Loucy (cell line): ENCODE measurements around the gene CCM2L.

Experiments used
- H2AFZ ChIP-seq: fragments of 200-600 bp; sonication (generic); 2 replicates; pipeline ENCODE4 v1.6.0; 2016; ENCODE audit warnings: antibody characterized with exemption, mild to moderate bottlenecking, low read length, moderate library complexity
- H3F3A ChIP-seq: fragments of 200-600 bp; 2 replicates; pipeline ENCODE4 v1.6.0; 2016; ENCODE audit warnings: antibody characterized with exemption, low read depth, mild to moderate bottlenecking
- H3K27me3 ChIP-seq: fragments of 200-600 bp; sonication (generic); 2 replicates; pipeline ENCODE4 v1.6.1; 2014; ENCODE audit warnings: low read length, mild to moderate bottlenecking; ENCODE audit not compliant: insufficient read depth, poor library complexity, severe bottlenecking
- H3K36me3 ChIP-seq: fragments of 200-600 bp; sonication (generic); 2 replicates; pipeline ENCODE4 v1.6.1; 2016; ENCODE audit warnings: low read length; ENCODE audit not compliant: insufficient read depth
- H3K4me1 ChIP-seq: fragments of 200-600 bp; sonication (generic); 2 replicates; pipeline ENCODE4 v1.5.1; 2014; ENCODE audit warnings: low read length, mild to moderate bottlenecking; ENCODE audit not compliant: insufficient read depth, poor library complexity, severe bottlenecking
- H3K4me2 ChIP-seq: fragments of 200-600 bp; sonication (generic); 2 replicates; pipeline ENCODE4 v1.6.0; 2014; ENCODE audit warnings: antibody characterized with exemption, low read length, low read depth, mild to moderate bottlenecking; ENCODE audit not compliant: poor library complexity, severe bottlenecking
- H3K4me3 ChIP-seq: fragments of 200-600 bp; sonication (generic); 2 replicates; pipeline ENCODE4 v1.5.1; 2014; ENCODE audit warnings: low read length, mild to moderate bottlenecking, mixed read lengths; ENCODE audit not compliant: poor library complexity, severe bottlenecking
- H3K79me2 ChIP-seq: fragments of 200-600 bp; sonication (generic); 2 replicates; pipeline ENCODE4 v1.6.1; 2014; ENCODE audit warnings: low read length; ENCODE audit not compliant: insufficient read depth
- H3K9ac ChIP-seq: fragments of 200-600 bp; sonication (generic); 2 replicates; pipeline ENCODE4 v1.6.0; 2014; ENCODE audit warnings: mild to moderate bottlenecking, low read depth, low read length, moderate library complexity; ENCODE audit not compliant: poor library complexity, severe bottlenecking
- H3K9me2 ChIP-seq: fragments of 200-600 bp; sonication (generic); replicated peaks from 2 replicates; pipeline ENCODE4 v1.6.1; 2016; ENCODE audit warnings: low read depth, low read length, mixed read lengths
- H3K9me3 ChIP-seq: fragments of 200-600 bp; sonication (generic); 2 replicates; pipeline ENCODE4 v1.6.1; 2014; ENCODE audit warnings: mild to moderate bottlenecking, antibody characterized with exemption, low read length, low read depth; ENCODE audit not compliant: insufficient read depth
- H4K20me1 ChIP-seq: fragments of 200-600 bp; sonication (generic); 2 replicates; pipeline ENCODE4 v1.6.0; 2014; ENCODE audit warnings: antibody characterized with exemption, low read length, mild to moderate bottlenecking; ENCODE audit not compliant: insufficient read depth, poor library complexity, severe bottlenecking
- CTCF ChIP-seq: fragments of 200-600 bp; sonication (generic); conservative IDR thresholded peaks from 2 replicates; pipeline ENCODE4 v1.5.1; 2014; ENCODE audit warnings: mild to moderate bottlenecking, antibody characterized with exemption, low read length
- EZH2phosphoT487 ChIP-seq: fragments of 200-600 bp; IDR thresholded peaks from 2 replicates; pipeline ENCODE4 v1.6.1; 2018; ENCODE audit warnings: antibody characterized with exemption, mild to moderate bottlenecking, moderate library complexity, borderline replicate concordance

The CCM2L gene

GRCh38 chr20:31990641-31991338 is 19.4 kb upstream of the CCM2L start:
- H3K4me3 ChIP-seq, result no peak overlapping the region
- H3F3A ChIP-seq, result no peaks in the 10 kb centered on the region
- no peaks in the 10 kb centered on the region for H3K79me2 ChIP-seq
- H3K9ac ChIP-seq, result no peak overlapping the region
- H3K9me3 ChIP-seq, result no peaks in the 10 kb centered on the region
- H3K27me3 ChIP-seq, result no peaks in the 10 kb centered on the region
- H3K36me3 ChIP-seq, result no peaks in the 10 kb centered on the region
- H3K4me2 ChIP-seq, result no peak overlapping the region
- no peaks in the 10 kb centered on the region for H3K4me1 ChIP-seq
- no peaks in the 10 kb centered on the region for H3K9me2 ChIP-seq
- TF ChIP-seq EZH2phosphoT487 (no peak), CTCF (no peak)
- no peak overlapping the region for H2AFZ ChIP-seq
- no peaks in the 10 kb centered on the region for H4K20me1 ChIP-seq

- no peak overlapping the region for H3K9ac ChIP-seq
Measured at GRCh38 chr20:31991339-31991705, 18.9 kb upstream of the CCM2L start.

GRCh38 chr20:31992086-31992485 is 18.2 kb upstream of the CCM2L start:
- Histone ChIP-seq H3K9ac (no peak overlapping the region), H3F3A (no peaks in the 10 kb centered on the region), H3K27me3 (no peaks in the 10 kb centered on the region)

More at GRCh38 chr20:31991339-31991705, 18.9 kb upstream of the CCM2L start:
- Histone ChIP-seq H2AFZ (no peak overlapping the region), H3K79me2 (no peaks in the 10 kb centered on the region), H3K9me2 (no peaks in the 10 kb centered on the region), H3K4me2 (no peak overlapping the region), H3K4me1 (no peaks in the 10 kb centered on the region), H4K20me1 (no peaks in the 10 kb centered on the region), H3K27me3 (no peaks in the 10 kb centered on the region), H3K36me3 (no peaks in the 10 kb centered on the region), H3F3A (no peaks in the 10 kb centered on the region), H3K4me3 (no peak overlapping the region), H3K9me3 (no peaks in the 10 kb centered on the region)
- no peak for TF ChIP-seq EZH2phosphoT487

More at GRCh38 chr20:31992086-31992485, 18.2 kb upstream of the CCM2L start:
- no peaks in the 10 kb centered on the region for H3K79me2 ChIP-seq
- no peak overlapping the region for H3K4me3 ChIP-seq
- no peak overlapping the region for H3K4me2 ChIP-seq
- no peaks in the 10 kb centered on the region for H3K9me2 ChIP-seq
- no peak for TF ChIP-seq EZH2phosphoT487
- no peak for TF ChIP-seq CTCF
- no peaks in the 10 kb centered on the region for H3K4me1 ChIP-seq
- no peak overlapping the region for H2AFZ ChIP-seq
- no peaks in the 10 kb centered on the region for H3K36me3 ChIP-seq
- H4K20me1 ChIP-seq, result no peaks in the 10 kb centered on the region
- no peaks in the 10 kb centered on the region for H3K9me3 ChIP-seq
